Right lobe of liver (tissue), 6 donors: Measurements from ENCODE around the gene IGF2BP1. TPM values are rescaled to one million over a fixed set of nuclear protein-coding genes. Genes with fewer than 3 reads are reported as not detected.

ENCODE experiments used
- ATAC-seq, 4 donors: fragments of 200-7000 bp; cut with Tn5 transposase; one replicate each; pipeline ENCODE4 v1.9.1; 2020; ENCODE audit warnings: mild to moderate bottlenecking in 4 of 4, moderate library complexity in 4 of 4
- DNase-seq, 3 donors: peaks; one replicate each; pipeline ENCODE4 v3.0.0-alpha.2; 2020
- H3K27ac ChIP-seq, 3 donors: fragments of 200-600 bp; one replicate each; pipeline ENCODE4 v1.8.0; 2022
- H3K27me3 ChIP-seq, 2 donors: fragments of 200-600 bp; one replicate each; pipeline ENCODE4 v1.8.0; 2022
- H3K36me3 ChIP-seq, 4 donors: fragments of 200-600 bp; sonication (generic) in 1 of 4; one replicate each; pipeline versions ENCODE4 v1.5.1 to v1.8.0; 2017 to 2022; ENCODE audit warnings: control low read depth in 1 of 4
- H3K4me1 ChIP-seq, 4 donors: fragments of 200-600 bp; sonication (generic) in 1 of 4; one replicate each; pipeline versions ENCODE4 v1.5.1 to v1.8.0; 2017 to 2022; ENCODE audit warnings: control low read depth in 1 of 4
- H3K4me3 ChIP-seq, 3 donors: fragments of 200-600 bp; one replicate each; pipeline ENCODE4 v1.8.0; 2022
- H3K9me3 ChIP-seq, 4 donors: fragments of 200-600 bp; sonication (generic) in 1 of 4; one replicate each; pipeline versions ENCODE4 v1.5.1 to v1.8.0; 2017 to 2022; ENCODE audit warnings: control low read depth in 1 of 4
- POLR2A ChIP-seq: fragments of 450-650 bp; IDR thresholded peaks from one replicate; pipeline ENCODE4 v1.6.1; 2017; ENCODE audit warnings: antibody characterized with exemption, mild to moderate bottlenecking
- WGBS: methylation state at CpG from one replicate; pipeline ENCODE4 v1.1.6; 2018; ENCODE audit warnings: low coverage, low lambda C conversion rate; ENCODE audit not compliant: insufficient coverage; ENCODE audit errors: missing lambda C conversion rate; 5-methylcytosine and 5-hydroxymethylcytosine counted together
- intact Hi-C, 2 donors: fragments of 100-400 bp; cut with DNase I; formaldehyde crosslinking; loops; one replicate each; pipeline versions ENCODE4 v1.11.2 to v1.14.1; 2022
- total RNA-seq, 6 experiments: library from RNA; depleted of rRNA in 2 of 6; stranded (reverse); fragments of >200 nt in 2 of 6; fragmentation: NEBNext Ultra II Directional in 3 of 6; extraction: Animal tissue kit (Norgen Biotek cat#: 25700) in 3 of 6; gene quantifications; one replicate each; pipeline versions ENCODE4 v1.1.0 to v1.2.4, GENCODE V29; 2016 to 2023
- TF ChIP-seq, protein P1 (sequence below), 4 donors: fragments of 200-600 bp in 3 of 4; fragments of 450-650 bp in 1 of 4; IDR thresholded peaks; one replicate each; pipeline versions ENCODE4 v1.5.1 to v1.8.0; 2016 to 2022; ENCODE audit warnings: antibody characterized with exemption in 4 of 4, mild to moderate bottlenecking in 2 of 4
- donor health status: DM: no; HTN: yes; CAD: no.
- donor health status: DM: no; HTN: no; CAD: no.
- donor health status: DM: no; HTN: no; CAD: no.
- donor health status: DM: no; HTN: yes; CAD: no.
- donor health status: DM: no; HTN: yes; CAD: no.

Gene IGF2BP1
- total RNA-seq, 6 experiments from 2014 or later, result 0.56 TPM; not detected in 5

DNA sequence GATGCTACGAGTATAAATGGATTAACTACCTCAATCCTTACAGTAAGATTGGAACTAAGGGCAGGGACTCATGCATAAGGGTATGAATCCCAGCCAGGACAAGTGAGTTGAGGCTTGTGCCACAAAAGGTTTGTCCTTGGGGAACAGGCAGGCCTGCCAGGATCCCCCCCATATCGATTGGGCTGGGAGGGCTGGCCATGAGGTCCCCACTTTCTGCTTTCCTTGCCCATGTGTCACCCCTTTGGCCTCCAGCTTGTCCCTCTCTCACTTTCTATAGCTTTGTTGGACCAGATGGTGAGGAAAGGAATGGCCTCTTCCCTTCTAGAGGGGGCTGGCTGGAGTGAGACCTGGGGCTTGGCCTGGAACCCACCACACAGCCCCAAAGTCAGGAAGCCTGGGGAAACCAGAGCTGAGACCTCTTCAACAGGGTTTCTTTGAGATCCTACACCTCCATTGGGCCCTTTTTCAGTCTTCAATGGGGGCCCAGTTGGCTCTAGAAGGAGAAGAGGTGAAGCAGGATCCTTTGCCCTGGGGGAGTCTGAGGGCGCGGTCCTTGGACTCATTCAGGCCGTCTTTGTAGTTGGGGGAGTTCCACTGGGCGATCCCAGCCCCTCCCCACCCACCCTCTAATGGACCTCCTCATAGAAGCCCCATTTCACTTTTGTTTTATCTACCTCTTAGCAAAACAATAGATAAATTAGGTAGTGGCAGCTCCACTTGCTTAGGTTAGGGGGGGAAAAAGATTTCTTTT lies 57.3 kb downstream of the IGF2BP1 start:
- WGBS, result 57% methylated on average over 1 of the region's 6 CpGs

DNA sequence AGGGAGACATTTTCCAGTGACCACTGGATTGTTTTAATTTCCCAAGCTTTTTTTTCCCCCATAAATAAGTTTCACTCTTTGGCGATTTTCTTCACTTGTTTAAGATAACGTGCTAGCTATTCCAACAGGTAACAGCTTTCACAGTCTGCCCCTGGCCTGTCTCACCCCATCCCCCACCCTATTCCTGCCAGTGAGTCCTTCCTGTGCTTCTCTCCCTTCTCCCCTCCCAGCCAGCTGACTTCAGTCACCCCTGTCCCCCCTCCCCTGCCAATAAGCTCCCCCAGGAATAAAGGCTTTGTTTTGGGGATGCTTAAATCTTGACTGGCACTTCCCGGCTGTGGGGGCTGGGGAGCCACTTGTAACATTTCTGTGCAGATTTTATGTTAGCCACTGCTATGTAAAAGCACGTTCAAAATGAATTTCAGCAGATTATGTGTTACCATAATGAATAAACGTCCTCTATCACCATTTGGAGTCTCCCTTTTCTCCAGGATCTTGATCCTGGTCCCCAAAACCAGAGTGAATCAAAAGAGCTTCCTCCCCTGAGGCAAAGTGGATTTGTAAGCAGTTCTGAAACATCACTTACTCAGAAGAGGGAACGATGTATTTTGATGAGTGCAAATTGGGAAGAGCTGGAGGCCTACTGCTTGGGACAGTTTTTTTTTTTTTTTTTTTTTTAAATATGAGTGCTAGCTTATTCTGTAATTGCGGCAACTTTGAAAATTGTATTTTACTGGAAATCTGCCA lies 58.2 kb downstream of the IGF2BP1 start:
- WGBS, result 58% methylated on average over 7 of the region's 7 CpGs
- DNase-seq (no peak), ATAC-seq (no peak)
- TF ChIP-seq, protein P1, sequence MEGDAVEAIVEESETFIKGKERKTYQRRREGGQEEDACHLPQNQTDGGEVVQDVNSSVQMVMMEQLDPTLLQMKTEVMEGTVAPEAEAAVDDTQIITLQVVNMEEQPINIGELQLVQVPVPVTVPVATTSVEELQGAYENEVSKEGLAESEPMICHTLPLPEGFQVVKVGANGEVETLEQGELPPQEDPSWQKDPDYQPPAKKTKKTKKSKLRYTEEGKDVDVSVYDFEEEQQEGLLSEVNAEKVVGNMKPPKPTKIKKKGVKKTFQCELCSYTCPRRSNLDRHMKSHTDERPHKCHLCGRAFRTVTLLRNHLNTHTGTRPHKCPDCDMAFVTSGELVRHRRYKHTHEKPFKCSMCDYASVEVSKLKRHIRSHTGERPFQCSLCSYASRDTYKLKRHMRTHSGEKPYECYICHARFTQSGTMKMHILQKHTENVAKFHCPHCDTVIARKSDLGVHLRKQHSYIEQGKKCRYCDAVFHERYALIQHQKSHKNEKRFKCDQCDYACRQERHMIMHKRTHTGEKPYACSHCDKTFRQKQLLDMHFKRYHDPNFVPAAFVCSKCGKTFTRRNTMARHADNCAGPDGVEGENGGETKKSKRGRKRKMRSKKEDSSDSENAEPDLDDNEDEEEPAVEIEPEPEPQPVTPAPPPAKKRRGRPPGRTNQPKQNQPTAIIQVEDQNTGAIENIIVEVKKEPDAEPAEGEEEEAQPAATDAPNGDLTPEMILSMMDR (IDR thresholded peaks at IDR 0.05), result no peak
- no peak for TF ChIP-seq POLR2A
- H3K4me1 ChIP-seq, result no peaks in the 10 kb centered on the region
- no peaks in the 10 kb centered on the region for H3K9me3 ChIP-seq
- H3K36me3 ChIP-seq, result no peaks in the 10 kb centered on the region
- H3K27me3 ChIP-seq, result no peaks in the 10 kb centered on the region
- no peak overlapping the region for H3K27ac ChIP-seq
- no peak overlapping the region for H3K4me3 ChIP-seq
- intact Hi-C loops, result no loop called here

More for the DNA sequence above, 57.3 kb downstream of the IGF2BP1 start:
- H3K4me1 ChIP-seq, result no peaks in the 10 kb centered on the region
- no peaks in the 10 kb centered on the region for H3K36me3 ChIP-seq
- no peaks in the 10 kb centered on the region for H3K9me3 ChIP-seq
- no peak for TF ChIP-seq POLR2A
- TF ChIP-seq, protein P1 (IDR thresholded peaks at IDR 0.05), result no peak
- no peak for ATAC-seq
- intact Hi-C loops, result no loop called here
- H3K27ac ChIP-seq, result no peak overlapping the region
- DNase-seq, result no peak
- H3K27me3 ChIP-seq, result no peaks in the 10 kb centered on the region
- no peak overlapping the region for H3K4me3 ChIP-seq

DNA sequence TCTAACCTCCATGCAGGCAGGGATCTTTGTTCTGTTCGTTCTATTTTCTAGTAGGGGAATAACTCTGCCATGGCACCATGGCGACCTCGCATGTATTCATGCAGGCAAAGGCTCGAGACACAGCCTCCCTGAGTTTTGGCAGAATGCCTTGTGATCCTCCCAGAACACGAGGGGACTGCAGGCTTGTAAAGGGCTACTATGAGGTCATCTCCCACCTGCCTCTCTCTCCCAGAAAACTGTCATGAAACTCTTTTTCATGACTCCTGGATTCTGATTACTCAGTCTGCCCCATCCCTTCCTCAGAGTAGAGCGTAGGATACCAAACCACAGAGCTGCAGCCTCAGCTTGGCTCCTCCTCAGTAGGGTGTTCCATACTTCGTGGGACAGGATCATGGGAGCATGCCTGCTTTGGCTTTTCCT lies 64.3 kb downstream of the IGF2BP1 start:
- no peaks in the 10 kb centered on the region for H3K36me3 ChIP-seq
- H3K4me1 ChIP-seq, result no peaks in the 10 kb centered on the region
- no peak overlapping the region for H3K27ac ChIP-seq
- no peak for TF ChIP-seq POLR2A
- TF ChIP-seq, protein P1 (IDR thresholded peaks at IDR 0.05), result no peak
- H3K27me3 ChIP-seq, result no peaks in the 10 kb centered on the region
- intact Hi-C loops, result no loop called here
- no peak for DNase-seq
- no peaks in the 10 kb centered on the region for H3K9me3 ChIP-seq
- no peak overlapping the region for H3K4me3 ChIP-seq
- ATAC-seq, result no peak
- 50% methylated on average over 6 of the region's 7 CpGs for WGBS

DNA sequence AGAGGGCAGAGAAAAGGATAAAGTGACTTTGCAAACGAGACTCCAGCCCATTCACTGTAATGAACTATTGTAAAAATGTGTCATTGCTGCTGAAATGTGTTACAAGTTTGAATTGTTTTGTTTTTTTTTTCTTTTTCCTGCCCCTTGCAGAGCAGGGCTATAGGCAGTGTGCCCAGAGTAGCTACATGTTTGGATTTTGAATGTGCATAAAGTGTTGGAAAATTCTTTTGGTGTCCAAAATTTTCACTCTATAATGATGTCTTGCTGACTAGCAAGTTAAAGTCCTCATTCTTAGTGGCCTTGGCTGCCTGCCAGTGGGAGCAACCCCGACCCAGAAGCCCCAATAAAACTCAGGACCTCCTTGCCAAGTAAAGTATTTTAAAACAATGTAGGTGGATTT lies 66.5 kb downstream of the IGF2BP1 start:
- intact Hi-C loops, result no loop called here
- WGBS, result 30% methylated on average over 2 of the region's 2 CpGs

More for the DNA sequence above, 66.5 kb downstream of the IGF2BP1 start:
- Histone ChIP-seq H3K27me3 (no peaks in the 10 kb centered on the region), H3K4me3 (no peak overlapping the region), H3K36me3 (no peaks in the 10 kb centered on the region), H3K27ac (no peak overlapping the region), H3K9me3 (no peaks in the 10 kb centered on the region), H3K4me1 (no peaks in the 10 kb centered on the region)
- DNase-seq (no peak), ATAC-seq (no peak)
- no peak for TF ChIP-seq POLR2A
- TF ChIP-seq, protein P1 (IDR thresholded peaks at IDR 0.05), result no peak
